ENCODE measurements around the gene SPG11. TPM values are rescaled to one million over a fixed set of nuclear protein-coding genes. Genes with fewer than 3 reads are reported as not detected.

The SPG11 gene
- total and polyA plus RNA-seq, 2 donors (not counting 1 experiment from before 2014, with no cell fraction given), result 134 to 219 TPM

DNA sequence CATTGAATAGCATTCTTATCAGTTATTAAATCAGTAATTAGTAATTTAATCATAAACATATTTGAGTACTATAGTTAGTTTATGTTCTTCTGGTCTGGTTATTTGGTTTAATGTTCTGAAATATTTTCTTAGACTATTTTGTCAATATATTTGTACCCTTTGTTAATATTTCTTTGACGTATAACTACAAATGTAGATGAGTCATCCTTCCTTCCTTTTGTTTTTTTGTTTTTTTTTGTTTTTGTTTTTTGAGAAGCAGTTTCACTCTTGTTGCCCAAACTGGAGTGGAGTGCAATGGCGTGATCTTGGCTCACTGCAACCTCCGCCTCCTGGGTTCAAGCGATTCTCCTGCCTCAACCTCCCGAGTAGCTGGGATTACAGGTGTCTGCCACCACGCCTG, 143.9 kb downstream of the SPG11 start:
- Histone ChIP-seq H3K79me2 (ENCODE audit: control insufficient read depth, insufficient read depth, low read length) (peaks cover 3% of the 10 kb centered on the region), H3K4me2 (replicated peaks; ENCODE audit: low read depth, low read length, poor library complexity, severe bottlenecking) (no peak overlapping the region), H3K9ac (ENCODE audit: low read length) (no peak overlapping the region), H3K27me3 (replicated peaks in 1 of 4; ENCODE audit: control extremely low read depth in 1 of 4, control insufficient read depth in 3 of 4, insufficient read depth in 4 of 4, low read length in 3 of 4) (no peaks in the 10 kb centered on the region), H2AFZ (ENCODE audit: insufficient read depth, low read depth, low read length, poor library complexity, severe bottlenecking) (no peak overlapping the region), H3K4me3 (ENCODE audit: control extremely low read depth in 1 of 5, extremely low read depth in 1 of 5, insufficient read depth in 1 of 5, low read depth in 2 of 5, low read length in 4 of 5) (no peak overlapping the region), H3K36me3 (replicated peaks in 1 of 2; ENCODE audit: control extremely low read depth in 1 of 2, control insufficient read depth in 1 of 2, extremely low read depth in 1 of 2, insufficient read depth in 2 of 2, low read length in 1 of 2) (peaks cover 6 to 36% of the 10 kb centered on the region in 2 experiments), H3K9me3 (ENCODE audit: control extremely low read depth in 1 of 3, control insufficient read depth in 2 of 3, insufficient read depth in 1 of 3, low read length in 2 of 3) (no peaks in the 10 kb centered on the region), H3K27ac (ENCODE audit: low read length in 2 of 2) (no peak overlapping the region), H4K20me1 (ENCODE audit: control insufficient read depth, insufficient read depth, low read length, poor library complexity, severe bottlenecking) (no peaks in the 10 kb centered on the region), H3K4me1 (ENCODE audit: control insufficient read depth in 2 of 2, insufficient read depth in 2 of 2, low read length in 2 of 2) (no peaks in the 10 kb centered on the region)
- DNase-seq (no peak), ATAC-seq (ENCODE audit: low read depth) (no peak)
- Mint-ChIP-seq H3K27ac (no peak overlapping the region), H3K4me1 (no peaks in the 10 kb centered on the region), H3K4me3 (no peak overlapping the region), H3K9me3 (ENCODE audit: insufficient read depth) (no peaks in the 10 kb centered on the region), H3K27me3 (no peaks in the 10 kb centered on the region)
- CTCF ChIA-PET, result no interaction called here
- TF ChIP-seq, protein P1, sequence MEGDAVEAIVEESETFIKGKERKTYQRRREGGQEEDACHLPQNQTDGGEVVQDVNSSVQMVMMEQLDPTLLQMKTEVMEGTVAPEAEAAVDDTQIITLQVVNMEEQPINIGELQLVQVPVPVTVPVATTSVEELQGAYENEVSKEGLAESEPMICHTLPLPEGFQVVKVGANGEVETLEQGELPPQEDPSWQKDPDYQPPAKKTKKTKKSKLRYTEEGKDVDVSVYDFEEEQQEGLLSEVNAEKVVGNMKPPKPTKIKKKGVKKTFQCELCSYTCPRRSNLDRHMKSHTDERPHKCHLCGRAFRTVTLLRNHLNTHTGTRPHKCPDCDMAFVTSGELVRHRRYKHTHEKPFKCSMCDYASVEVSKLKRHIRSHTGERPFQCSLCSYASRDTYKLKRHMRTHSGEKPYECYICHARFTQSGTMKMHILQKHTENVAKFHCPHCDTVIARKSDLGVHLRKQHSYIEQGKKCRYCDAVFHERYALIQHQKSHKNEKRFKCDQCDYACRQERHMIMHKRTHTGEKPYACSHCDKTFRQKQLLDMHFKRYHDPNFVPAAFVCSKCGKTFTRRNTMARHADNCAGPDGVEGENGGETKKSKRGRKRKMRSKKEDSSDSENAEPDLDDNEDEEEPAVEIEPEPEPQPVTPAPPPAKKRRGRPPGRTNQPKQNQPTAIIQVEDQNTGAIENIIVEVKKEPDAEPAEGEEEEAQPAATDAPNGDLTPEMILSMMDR (IDR thresholded peaks at IDR 0.05), result no peak
- TF ChIP-seq EZH2 (IDR thresholded peaks at IDR 0.05; ENCODE audit: borderline replicate concordance, insufficient read depth, low read depth, low read length, poor library complexity, severe bottlenecking), result no peak
- POLR2A ChIA-PET, result no interaction called here
- intact Hi-C loops (cut with micrococcal nuclease), result no loop called here
- 95% methylated on average over 3 of the region's 6 CpGs for WGBS (ENCODE audit: insufficient coverage)

DNA sequence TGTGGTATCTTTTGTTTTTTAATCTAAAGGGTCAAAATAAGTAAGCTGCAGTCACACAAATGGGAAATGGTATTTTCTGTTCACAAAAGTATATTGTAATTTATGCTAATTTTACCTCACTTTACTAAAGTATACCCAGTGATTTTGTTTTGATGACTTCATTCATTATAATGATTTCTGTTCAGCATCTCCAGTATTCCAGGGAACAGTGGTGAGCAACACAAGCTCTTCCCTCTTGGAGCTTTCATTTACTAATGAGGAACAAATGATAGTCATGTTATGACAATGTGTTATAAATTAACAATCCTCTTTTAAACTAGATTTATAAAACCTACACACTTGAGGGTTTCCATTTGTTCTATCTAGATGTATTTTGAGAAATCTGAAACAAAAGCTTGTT, 147.0 kb downstream of the SPG11 start:
- ATAC-seq (ENCODE audit: low read depth) (no peak), DNase-seq (no peak)
- Histone ChIP-seq H3K9ac (ENCODE audit: low read length) (no peak overlapping the region), H2AFZ (ENCODE audit: insufficient read depth, low read depth, low read length, poor library complexity, severe bottlenecking) (no peak overlapping the region), H3K4me2 (replicated peaks; ENCODE audit: low read depth, low read length, poor library complexity, severe bottlenecking) (no peak overlapping the region), H3K9me3 (ENCODE audit: control extremely low read depth in 1 of 3, control insufficient read depth in 2 of 3, insufficient read depth in 1 of 3, low read length in 2 of 3) (no peaks in the 10 kb centered on the region), H3K4me1 (ENCODE audit: control insufficient read depth in 2 of 2, insufficient read depth in 2 of 2, low read length in 2 of 2) (no peaks in the 10 kb centered on the region), H3K27me3 (replicated peaks in 1 of 4; ENCODE audit: control extremely low read depth in 1 of 4, control insufficient read depth in 3 of 4, insufficient read depth in 4 of 4, low read length in 3 of 4) (no peaks in the 10 kb centered on the region), H3K4me3 (ENCODE audit: control extremely low read depth in 1 of 5, extremely low read depth in 1 of 5, insufficient read depth in 1 of 5, low read depth in 2 of 5, low read length in 4 of 5) (no peak overlapping the region), H3K36me3 (replicated peaks in 1 of 2; ENCODE audit: control extremely low read depth in 1 of 2, control insufficient read depth in 1 of 2, extremely low read depth in 1 of 2, insufficient read depth in 2 of 2, low read length in 1 of 2) (peaks cover 0 to 33% of the 10 kb centered on the region in 2 experiments), H3K79me2 (ENCODE audit: control insufficient read depth, insufficient read depth, low read length) (peaks cover 3% of the 10 kb centered on the region), H3K27ac (ENCODE audit: low read length in 2 of 2) (no peak overlapping the region), H4K20me1 (ENCODE audit: control insufficient read depth, insufficient read depth, low read length, poor library complexity, severe bottlenecking) (no peaks in the 10 kb centered on the region)
- ChIA-PET CTCF (interaction anchor here (0.8 to 1.3 kb wide), 2 partner anchors 13 to 67 kb away, joined by 3 to 4 read pairs; no protein-coding TSS in a partner anchor), POLR2A (no interaction called here)
- no peaks in the 10 kb centered on the region for H3K9me3 Mint-ChIP-seq (ENCODE audit: insufficient read depth)
- no peak overlapping the region for H3K27ac Mint-ChIP-seq
- H3K4me3 Mint-ChIP-seq, result no peak overlapping the region
- no peaks in the 10 kb centered on the region for H3K4me1 Mint-ChIP-seq
- intact Hi-C loops (cut with micrococcal nuclease), result no loop called here
- H3K27me3 Mint-ChIP-seq, result no peaks in the 10 kb centered on the region
- no peak for TF ChIP-seq EZH2 (IDR thresholded peaks at IDR 0.05; ENCODE audit: borderline replicate concordance, insufficient read depth, low read depth, low read length, poor library complexity, severe bottlenecking)
- TF ChIP-seq, protein P1 (IDR thresholded peaks at IDR 0.05), result no peak

Small RNA genes lying within 50 kb of the gene (small RNA-seq; reads per million reads assigned to genes)
- not detected for gene RF00019 (ENCODE audit: insufficient read length, low read depth, low replicate concordance)

Other genes starting within 250 kb of the SPG11 start
- 79.5 and 84.1 TPM in 2 replicates for gene CTDSPL2, start 236.0 kb downstream of the SPG11 start, total RNA-seq
- 17.8 and 24.0 TPM in 2 replicates for gene CTDSPL2, start 236.0 kb downstream of the SPG11 start, polyA plus RNA-seq
- gene EIF3J, start 126.5 kb downstream of the SPG11 start, total RNA-seq, result 61.0 and 66.7 TPM in 2 replicates
- 16.5 and 21.1 TPM in 2 replicates for gene EIF3J, start 126.5 kb downstream of the SPG11 start, polyA plus RNA-seq
- gene PATL2, start 47.7 kb upstream of the SPG11 start, total RNA-seq, result 58.9 and 60.5 TPM in 2 replicates
- gene PATL2, start 47.7 kb upstream of the SPG11 start, polyA plus RNA-seq, result 89.4 and 98.8 TPM in 2 replicates
- 3,928 and 3,981 TPM in 2 replicates for gene B2M, start 47.9 kb upstream of the SPG11 start, total RNA-seq
- 9,379 and 17,989 TPM in 2 replicates for gene B2M, start 47.9 kb upstream of the SPG11 start, polyA plus RNA-seq
- 28.6 and 30.8 TPM in 2 replicates for gene TRIM69, start 72.9 kb upstream of the SPG11 start, total RNA-seq
- 6.1 and 12.9 TPM in 2 replicates for gene TRIM69, start 72.9 kb upstream of the SPG11 start, polyA plus RNA-seq